Fibroblast of villous mesenchyme (primary cell): ENCODE measurements around the gene ANK3. TPM values are rescaled to one million over a fixed set of nuclear protein-coding genes. Genes with fewer than 3 reads are reported as not detected.

Source experiments
- DNase-seq: peaks from one replicate; pipeline ENCODE4 v3.0.0-alpha.2; 2010; ENCODE audit warnings: low read depth
- H3K4me3 ChIP-seq: 2 replicates; pipeline ENCODE4 v1.5.1; 2011; ENCODE audit warnings: low read depth, mild to moderate bottlenecking, low read length
- CTCF ChIP-seq: IDR thresholded peaks from 2 replicates; pipeline ENCODE4 v1.5.1; 2012; ENCODE audit warnings: low read depth, mild to moderate bottlenecking, low read length; ENCODE audit not compliant: insufficient read depth
- total RNA-seq: library from RNA; depleted of rRNA; stranded (reverse); fragments of >200 nt; gene quantifications from 2 replicates; pipeline ENCODE4 v1.2.3, GENCODE V29; 2012

Gene ANK3
- total RNA-seq, 1 donor, result 1.3 TPM

- no peak for TF ChIP-seq CTCF
- no peak overlapping the region for H3K4me3 ChIP-seq
- DNase-seq, result no peak
These were observed 79.8 kb downstream of the ANK3 start for GRCh38 chr10:60309891-60310290.

GRCh38 chr10:60309371-60309770 is 80.3 kb downstream of the ANK3 start:
- no peak for TF ChIP-seq CTCF
- no peak for DNase-seq
- H3K4me3 ChIP-seq, result no peak overlapping the region

GRCh38 chr10:60305380-60305892 is 84.2 kb downstream of the ANK3 start:
- no peak for TF ChIP-seq CTCF
- peak; percentile 42 for DNase-seq
- no peak overlapping the region for H3K4me3 ChIP-seq

- no peak for DNase-seq
- H3K4me3 ChIP-seq, result no peak overlapping the region
- TF ChIP-seq CTCF, result no peak
These were observed 84.8 kb downstream of the ANK3 start for GRCh38 chr10:60304829-60305379.

GRCh38 chr10:60303778-60304177 is 85.9 kb downstream of the ANK3 start:
- TF ChIP-seq CTCF, result no peak
- DNase-seq, result no peak
- no peak overlapping the region for H3K4me3 ChIP-seq

- no peak overlapping the region for H3K4me3 ChIP-seq
- no peak for TF ChIP-seq CTCF
- peak; percentile 38 for DNase-seq
These were observed 89.5 kb downstream of the ANK3 start for GRCh38 chr10:60299961-60300883.

- no peak for DNase-seq
- no peak for TF ChIP-seq CTCF
- no peak overlapping the region for H3K4me3 ChIP-seq
These were observed 90.3 kb downstream of the ANK3 start for GRCh38 chr10:60299390-60299778.
